GM19324 (cell line): ENCODE data around the gene COL4A6.

Experiments
- ATAC-seq: cut with Tn5 transposase; IDR thresholded peaks from one replicate; pipeline ENCODE4 v1.9.1; 2021; ENCODE audit warnings: mild to moderate bottlenecking, moderate library complexity; ENCODE audit not compliant: unreplicated experiment, low FRiP score

Gene COL4A6

DNA sequence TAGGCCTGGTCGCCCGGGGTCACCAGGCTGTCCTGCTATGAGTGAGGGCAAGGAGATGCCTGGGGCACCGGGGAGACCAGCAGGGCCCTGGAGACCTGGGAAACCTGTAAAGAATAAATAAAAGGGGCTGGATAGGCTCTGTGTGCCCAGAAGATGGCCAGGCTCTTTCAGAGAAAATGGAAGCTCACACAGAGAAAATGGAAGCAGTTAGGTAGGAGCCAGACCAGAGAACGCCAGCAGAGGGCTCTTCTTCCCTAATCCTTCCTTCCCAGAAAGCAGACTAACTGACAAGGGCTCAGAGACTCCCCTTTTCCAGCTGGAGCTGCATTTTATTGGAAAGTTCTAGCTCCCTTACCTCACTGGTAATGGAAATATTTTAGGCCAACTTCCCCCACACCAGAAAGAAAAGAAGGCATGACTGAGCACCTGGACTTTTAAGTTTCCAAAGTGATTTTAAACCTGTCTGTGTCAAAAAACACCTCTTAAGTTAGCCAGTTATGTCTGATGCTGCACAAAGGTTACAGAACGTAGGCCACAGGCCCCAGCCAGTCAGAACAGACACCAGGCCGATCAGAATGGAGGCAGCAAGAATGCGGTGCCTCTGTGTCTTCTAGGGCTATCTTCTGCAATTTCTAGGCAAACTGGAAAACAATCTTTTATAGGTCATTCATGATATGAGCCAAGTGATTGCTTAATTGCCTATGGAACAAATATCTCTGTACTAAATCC is 272.7 kb downstream of the COL4A6 start:
- ATAC-seq: no peak

GRCh38 chrX:108163333-108164082 is 274.7 kb downstream of the COL4A6 start:
- no peak for ATAC-seq

- no peak for ATAC-seq
These were observed 276.0 kb downstream of the COL4A6 start for GRCh38 chrX:108162265-108162664.

DNA sequence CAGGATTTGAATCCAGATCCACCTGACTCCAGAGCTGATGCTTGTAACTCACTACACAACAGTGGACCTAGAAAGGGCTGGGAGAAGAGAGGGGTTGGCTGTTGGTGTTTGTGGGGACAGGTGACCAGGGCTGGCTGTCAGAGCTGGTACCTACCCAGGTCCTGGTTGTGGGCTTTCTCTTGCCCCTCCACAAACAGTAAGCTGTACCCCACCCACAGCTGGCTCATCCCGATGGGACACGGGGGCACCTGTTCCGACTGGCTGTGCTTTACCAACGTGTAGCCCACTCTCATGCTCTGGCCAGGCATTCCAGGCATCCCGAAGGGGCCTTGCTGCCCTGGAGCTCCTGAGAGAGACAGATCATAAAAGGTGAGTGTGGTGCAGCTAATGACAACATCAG is 277.9 kb downstream of the COL4A6 start:
- ATAC-seq: no peak

- ATAC-seq: no peak
These were observed 279.1 kb downstream of the COL4A6 start for GRCh38 chrX:108159028-108159670.

DNA sequence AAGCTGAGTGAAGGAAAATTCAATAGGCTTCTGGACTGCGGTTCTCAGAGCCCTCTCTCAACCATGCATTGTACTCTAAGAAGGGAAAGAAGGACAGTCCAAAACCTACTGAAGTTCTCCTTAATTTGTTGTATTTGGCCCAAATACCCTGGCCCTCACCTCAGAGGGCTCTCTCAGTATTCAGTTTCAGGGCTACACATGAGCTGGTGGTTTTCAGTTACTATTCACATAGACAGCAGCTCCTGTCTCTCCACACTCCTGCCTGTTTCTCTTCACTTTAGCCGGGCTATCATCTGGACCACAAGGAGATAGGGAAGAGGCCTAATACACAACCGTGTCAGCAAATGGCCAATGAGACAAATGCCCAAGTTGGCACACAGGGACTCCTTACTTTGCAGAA is 280.6 kb downstream of the COL4A6 start:
- ATAC-seq: no peak

GRCh38 chrX:108156934-108157466 is 281.2 kb downstream of the COL4A6 start:
- no peak for ATAC-seq

DNA sequence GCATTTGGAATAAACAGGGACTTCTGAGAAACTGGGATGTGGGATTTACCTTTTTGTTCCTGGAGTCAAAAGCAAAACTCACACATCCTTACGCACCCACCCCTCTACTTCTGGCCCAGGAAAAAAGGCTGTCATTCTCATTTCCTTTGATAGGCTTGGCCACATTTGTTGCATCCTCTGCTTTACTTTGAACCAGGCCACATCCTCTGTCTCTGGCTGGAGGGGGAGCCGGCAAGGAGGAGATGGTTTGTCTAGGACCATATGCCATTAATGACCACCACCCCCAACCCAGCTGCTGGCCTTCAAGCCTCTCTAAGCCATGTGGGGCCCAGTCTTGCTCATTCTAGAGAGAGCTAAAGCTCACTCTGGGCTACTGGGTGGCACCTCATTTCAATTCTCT is 282.1 kb downstream of the COL4A6 start:
- no peak for ATAC-seq

DNA sequence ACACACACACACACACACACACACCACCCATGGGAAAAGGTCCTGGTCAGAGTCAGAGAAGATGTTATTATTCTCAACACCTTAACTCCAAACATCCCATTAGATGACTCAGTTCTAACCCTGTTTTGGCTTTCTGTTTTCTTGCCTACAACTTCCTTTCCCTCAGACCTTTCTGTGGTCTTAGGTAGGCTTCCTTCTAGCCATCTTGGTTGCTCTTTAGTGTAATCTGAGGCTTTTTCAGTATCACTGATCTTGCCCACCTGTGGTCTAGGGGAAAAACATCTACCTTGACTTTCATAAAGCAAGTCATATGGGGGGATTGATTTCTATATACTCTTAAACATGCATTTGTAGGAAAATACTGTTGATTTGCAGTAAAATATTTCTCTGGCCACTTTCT is 289.7 kb downstream of the COL4A6 start:
- ATAC-seq: no peak

DNA sequence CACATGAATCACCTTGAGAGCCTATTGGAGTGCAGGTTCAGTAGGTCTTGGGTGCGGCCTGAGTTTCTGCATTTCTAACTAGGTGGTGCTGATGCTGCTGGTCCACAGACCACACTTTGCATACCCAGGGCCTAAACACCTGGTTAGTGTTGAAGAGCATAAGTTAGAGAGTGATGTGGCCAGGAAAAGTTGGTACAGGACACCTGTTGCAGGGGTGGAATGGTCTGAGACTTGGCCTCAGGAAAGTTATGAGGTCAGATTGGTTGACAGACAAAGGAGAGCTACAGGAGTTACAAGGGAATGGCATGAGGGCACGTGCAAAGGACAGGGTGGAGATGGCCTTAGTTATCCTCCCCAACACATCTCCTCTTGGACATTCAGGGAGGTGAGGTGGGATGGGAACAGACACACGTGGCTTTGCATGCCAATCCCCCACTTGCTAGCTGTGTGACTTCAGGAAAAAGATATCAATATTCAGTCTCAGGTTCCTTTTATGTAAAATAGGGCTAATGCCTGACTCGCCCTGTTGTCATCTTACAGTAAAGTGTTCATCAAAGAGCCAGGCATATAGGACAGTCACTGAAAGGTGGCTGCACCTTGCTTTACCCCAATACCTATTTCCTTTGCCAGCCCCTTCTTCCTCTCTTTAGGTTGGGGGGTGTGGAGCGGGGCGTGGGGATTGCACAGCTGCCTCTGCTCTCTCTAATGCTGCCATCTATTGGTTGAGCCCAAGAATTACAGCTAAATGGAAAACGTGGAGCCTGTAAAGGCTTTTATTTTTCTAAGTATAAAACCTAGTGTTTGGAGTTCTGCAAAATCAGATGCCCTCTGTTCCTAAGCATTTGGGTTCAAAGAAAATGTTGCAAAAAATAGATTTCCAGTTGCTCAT is 299.2 kb downstream of the COL4A6 start:
- ATAC-seq: no peak

GRCh38 chrX:108134724-108135123 is 303.5 kb downstream of the COL4A6 start:
- ATAC-seq: no peak

DNA sequence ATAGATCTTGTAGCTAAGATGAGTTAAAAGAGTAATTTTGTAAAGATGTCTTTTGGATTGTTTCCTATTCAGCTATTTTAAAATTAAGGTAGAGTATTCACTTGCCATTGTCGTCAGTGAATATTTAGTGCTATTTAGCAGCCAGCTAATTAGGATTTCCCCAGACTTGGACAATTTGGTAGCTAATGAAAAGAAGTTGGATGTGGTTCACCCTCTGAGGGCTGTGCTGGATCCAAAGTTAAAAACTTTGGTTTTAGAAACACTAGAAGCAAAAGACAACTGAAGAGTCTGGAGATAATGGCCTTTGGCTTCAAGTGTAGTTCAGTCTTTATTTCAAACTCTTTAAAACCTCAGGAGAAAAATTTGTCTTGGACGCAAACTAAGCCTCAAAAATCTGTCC is 305.3 kb downstream of the COL4A6 start:
- ATAC-seq: no peak

GRCh38 chrX:108132034-108132433 is 306.2 kb downstream of the COL4A6 start:
- no peak for ATAC-seq

- no peak for ATAC-seq
These were observed 306.8 kb downstream of the COL4A6 start for GRCh38 chrX:108131471-108131870.

- ATAC-seq: no peak
These were observed 307.3 kb downstream of the COL4A6 start for GRCh38 chrX:108130889-108131288.

DNA sequence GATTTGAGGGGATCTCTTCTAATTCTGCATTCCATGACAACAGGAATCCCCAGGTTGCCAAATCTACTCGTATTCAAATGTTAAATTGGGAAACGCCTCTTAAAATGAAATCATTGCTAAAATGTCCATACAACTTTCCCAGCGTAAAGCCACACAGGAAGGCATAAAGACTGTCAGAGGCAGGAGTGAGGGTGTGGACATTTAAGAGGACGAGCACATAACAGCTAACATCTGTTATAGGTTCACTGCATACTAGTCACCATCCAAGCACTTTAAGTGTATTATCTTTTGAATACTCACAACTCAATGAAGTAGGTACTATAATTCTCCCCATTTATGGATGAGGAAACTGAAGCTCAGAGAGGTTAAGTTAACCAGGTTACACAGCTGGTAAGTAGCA is 311.1 kb downstream of the COL4A6 start:
- ATAC-seq: no peak

- no peak for ATAC-seq
These were observed 311.6 kb downstream of the COL4A6 start for GRCh38 chrX:108126661-108127060.

- no peak for ATAC-seq
These were observed 314.4 kb downstream of the COL4A6 start for GRCh38 chrX:108123591-108124366.

DNA sequence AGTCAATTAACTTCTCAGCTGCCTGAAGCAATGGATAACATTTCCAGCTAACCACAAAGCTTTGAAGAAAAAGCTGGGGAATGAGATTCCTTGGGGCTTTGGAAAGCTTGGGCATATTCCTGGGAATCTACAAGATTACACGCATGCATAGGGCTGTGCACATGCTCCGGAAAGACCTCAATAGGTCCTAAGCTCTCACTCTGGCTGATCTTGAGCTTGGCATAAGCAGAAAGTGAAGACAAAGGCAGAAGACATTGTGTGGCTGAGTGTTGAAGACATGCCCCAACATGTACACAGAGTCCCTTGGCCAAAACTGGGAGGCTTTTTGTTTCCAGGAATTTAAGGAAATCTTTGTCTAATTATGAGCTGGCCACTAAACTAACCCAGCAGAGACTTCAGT is 315.5 kb downstream of the COL4A6 start:
- ATAC-seq: no peak

GRCh38 chrX:108121291-108121690 is 316.9 kb downstream of the COL4A6 start:
- ATAC-seq: no peak
